Measurements from ENCODE around the gene OR6F1.

The OR6F1 gene

DNA sequence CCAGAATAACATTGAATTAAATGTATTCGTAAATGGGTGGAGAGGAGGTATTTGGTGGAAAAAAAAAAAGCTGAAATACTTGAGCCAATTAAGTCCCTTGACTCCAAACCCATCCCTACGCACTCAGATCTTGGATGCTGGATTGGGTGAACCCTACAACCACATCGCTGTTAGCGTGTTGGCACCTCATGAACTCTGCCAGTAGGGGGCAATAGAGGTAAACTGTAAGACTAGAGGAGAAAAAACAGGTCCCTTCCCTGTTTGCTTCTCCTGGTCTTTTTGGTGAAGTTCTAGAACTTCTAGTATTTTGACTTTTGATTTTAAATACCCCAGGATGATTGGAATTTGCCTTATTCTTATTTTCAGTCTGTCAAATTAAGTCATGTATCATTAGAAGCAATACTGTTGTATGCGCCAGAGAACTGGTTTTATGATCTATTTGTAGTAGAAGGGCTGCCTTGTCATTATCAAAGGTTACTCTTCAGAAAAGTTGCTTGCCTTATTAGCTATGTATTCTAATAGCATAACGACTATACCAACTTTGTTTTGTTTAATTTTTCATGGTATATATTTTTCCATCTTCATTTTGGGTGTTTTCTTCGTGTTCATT is 35.1 kb downstream of the OR6F1 start:
- no peaks in the 10 kb centered on the region for H3K9me3 ChIP-seq
- H3K4me1 ChIP-seq: no peaks in the 10 kb centered on the region
- no peak overlapping the region for H3K4me3 ChIP-seq
- no peaks in the 10 kb centered on the region for H3K27me3 ChIP-seq (ENCODE audit: low read depth)
- in situ Hi-C loops (cut with MboI; ENCODE audit: low sequenced_read_pairs): no loop called here
- DNase-seq (ENCODE audit: low spot score in 2 of 2): peak; percentile 42 to 74
- no peaks in the 10 kb centered on the region; the same call in 1 of the 2 replicates for H3K36me3 ChIP-seq (replicated peaks)

DNA sequence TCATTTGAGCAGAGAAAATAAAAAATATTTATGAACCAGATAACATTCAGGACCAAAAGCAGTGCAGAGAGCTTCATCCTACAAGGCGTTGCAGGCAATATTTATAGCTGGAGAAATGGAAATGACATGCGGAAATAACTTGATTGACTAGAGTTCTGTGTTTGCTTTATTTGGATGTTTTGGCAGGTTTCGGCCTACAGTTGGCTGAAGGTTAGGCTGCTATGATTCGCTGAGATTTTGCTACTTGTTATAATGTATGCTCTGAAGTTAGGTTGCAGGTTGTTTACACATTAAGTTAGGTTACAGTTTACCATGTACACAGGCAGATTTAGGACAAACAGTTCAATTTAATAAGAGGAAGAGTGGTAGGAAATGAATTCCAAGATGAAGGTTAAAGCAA is 36.3 kb downstream of the OR6F1 start:
- Histone ChIP-seq H3K27me3 (ENCODE audit: low read depth) (no peaks in the 10 kb centered on the region), H3K9me3 (no peaks in the 10 kb centered on the region), H3K36me3 (replicated peaks) (no peaks in the 10 kb centered on the region; the same call in 1 of the 2 replicates), H3K4me3 (no peak overlapping the region), H3K4me1 (no peaks in the 10 kb centered on the region)
- DNase-seq (ENCODE audit: low spot score in 2 of 2): no peak
- in situ Hi-C loops (cut with MboI; ENCODE audit: low sequenced_read_pairs): no loop called here

DNA sequence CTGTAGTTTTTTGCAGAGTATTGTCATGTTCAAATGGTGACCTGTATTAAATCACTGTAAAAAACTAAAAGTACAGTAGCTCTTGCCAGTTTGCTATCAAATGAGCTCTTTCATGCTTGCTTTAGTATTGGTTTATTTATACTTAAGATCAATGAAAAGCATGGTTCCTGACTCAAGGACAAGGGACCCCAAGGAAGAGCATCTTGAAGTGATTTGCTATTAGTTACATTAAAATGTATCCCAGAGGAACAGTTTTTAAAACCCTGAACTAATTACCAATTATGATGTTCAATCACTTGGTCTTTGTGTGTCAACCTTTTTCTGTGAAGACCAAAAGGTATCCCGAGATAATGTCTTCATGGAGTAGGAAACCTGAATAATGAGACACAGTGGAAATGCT is 36.8 kb downstream of the OR6F1 start, which contains the start of gene OR13G1:
TSS of gene OR13G1 (minus strand) at position 101 of the 400 bp plus-strand sequence. CDS start 6,698 bp downstream, outside the sequence.
- no peak for DNase-seq (ENCODE audit: low spot score in 2 of 2)
- Histone ChIP-seq H3K4me1 (no peaks in the 10 kb centered on the region), H3K27me3 (ENCODE audit: low read depth) (no peaks in the 10 kb centered on the region), H3K36me3 (replicated peaks) (no peaks in the 10 kb centered on the region; the same call in 1 of the 2 replicates), H3K4me3 (no peak within 1 kb of the TSS), H3K9me3 (no peaks in the 10 kb centered on the region)
- in situ Hi-C loops (cut with MboI; ENCODE audit: low sequenced_read_pairs): no loop called here

DNA sequence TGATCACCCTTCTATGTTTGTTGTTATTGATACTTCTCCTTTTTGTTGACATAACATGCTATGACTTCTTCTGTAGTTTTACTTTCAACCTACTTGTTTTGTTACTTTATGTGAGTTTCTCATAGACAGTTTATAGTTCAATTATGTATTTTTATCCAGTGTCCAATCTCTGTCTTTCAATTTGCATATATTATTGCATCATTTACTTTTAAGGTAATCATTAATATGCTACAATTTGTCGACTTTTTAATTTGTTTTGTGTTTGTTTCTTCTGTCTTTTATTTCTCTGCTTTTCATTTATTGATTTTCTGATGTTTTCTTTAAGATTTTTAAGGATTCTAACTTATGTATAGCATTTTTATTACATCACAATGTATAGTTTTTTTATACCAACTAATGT is 47.2 kb downstream of the OR6F1 start:
- in situ Hi-C loops (cut with MboI; ENCODE audit: low sequenced_read_pairs): no loop called here
- Histone ChIP-seq H3K36me3 (replicated peaks) (no peaks in the 10 kb centered on the region), H3K27me3 (ENCODE audit: low read depth) (no peaks in the 10 kb centered on the region), H3K9me3 (no peaks in the 10 kb centered on the region), H3K4me1 (no peaks in the 10 kb centered on the region), H3K4me3 (no peak overlapping the region)
- no peak for DNase-seq (ENCODE audit: low spot score in 2 of 2)
